ENCODE results near the gene CHML.

Gene CHML

DNA sequence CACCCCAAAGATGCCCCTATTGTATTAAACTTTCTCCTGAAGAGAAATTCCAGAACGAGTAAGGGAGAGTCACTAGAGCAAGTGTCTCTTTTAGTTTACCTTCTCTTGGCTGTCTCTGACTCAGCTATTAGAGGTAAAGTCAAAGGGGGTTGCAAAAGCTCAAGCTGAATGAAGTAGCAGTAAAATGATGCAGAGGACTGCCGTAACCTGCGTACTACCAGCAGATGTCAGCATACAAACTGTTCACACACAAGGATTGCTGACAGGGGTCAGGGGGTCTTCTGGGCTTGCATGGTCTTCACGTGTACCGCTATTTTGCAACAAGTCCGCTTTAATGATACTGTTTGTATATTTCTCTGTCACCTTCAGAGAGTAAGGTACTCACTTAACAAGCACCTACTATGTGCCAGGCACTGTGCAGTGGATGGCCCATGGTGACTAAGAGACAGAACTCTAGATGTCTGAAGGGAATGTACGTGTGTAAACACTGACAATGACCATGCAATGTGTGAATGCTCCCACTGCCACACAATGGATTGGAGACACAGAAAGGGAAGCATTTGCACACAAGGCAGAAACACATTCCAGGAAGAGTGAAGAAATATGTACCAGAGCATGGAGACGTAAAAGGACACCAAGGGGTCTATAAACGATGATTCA, 34.9 kb downstream of the CHML start:
- TF ChIP-seq GATA1 (IDR thresholded peaks at IDR 0.05; ENCODE audit: low read depth, low read length) (no peak), POLR2A (IDR thresholded peaks at IDR 0.05; ENCODE audit: low read length) (no peak)
- DNase-seq: no peak

DNA sequence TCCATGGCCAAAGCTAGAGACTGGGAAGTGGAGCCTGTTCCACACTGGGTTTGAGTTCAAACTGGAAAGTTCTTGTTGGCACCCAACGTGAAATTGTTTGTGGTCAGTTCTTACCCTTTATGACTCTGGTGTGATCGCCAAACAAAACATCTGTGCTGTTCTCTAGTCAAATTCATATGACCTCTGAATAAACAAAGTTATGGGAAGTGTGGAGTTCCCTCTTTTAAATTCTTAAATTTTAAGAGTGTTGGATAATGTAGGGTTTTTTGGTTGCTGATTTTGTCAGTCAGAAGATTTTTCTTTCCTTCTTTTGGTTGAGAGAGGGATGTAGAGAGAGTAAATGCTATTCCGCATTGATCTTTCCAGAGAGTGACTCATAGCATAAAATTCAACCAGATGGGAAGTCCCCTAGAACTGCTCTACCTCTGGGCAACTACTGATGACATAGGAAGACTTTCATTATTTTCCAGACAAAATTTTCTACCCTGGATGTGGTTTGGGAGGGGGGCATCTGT, 36.4 kb downstream of the CHML start:
- no peak for DNase-seq

DNA sequence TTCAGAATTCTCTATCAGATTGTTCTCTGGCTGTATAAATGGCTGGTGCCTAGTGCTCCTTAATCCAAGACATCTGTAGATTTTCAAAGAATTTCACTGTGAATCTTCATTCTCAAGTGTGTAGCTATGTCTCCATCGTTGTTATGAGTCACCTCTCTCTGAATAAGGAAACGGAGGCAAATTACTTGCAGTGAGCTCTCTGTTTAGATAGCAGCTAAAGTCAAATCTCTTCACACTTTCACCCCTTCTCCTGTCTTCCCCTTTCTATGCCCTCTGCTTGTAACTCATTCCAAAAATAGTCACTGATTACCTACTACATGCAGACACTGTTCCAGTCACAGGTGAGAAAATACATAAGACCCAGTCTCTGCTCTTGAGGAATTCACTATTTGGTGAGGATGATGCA, 39.7 kb downstream of the CHML start:
- DNase-seq: no peak
- TF ChIP-seq POLR2A (IDR thresholded peaks at IDR 0.05; ENCODE audit: low read length) (no peak), GATA1 (IDR thresholded peaks at IDR 0.05; ENCODE audit: low read depth, low read length) (no peak)

More for the DNA sequence above, 36.4 kb downstream of the CHML start:
- TF ChIP-seq POLR2A (IDR thresholded peaks at IDR 0.05; ENCODE audit: low read length): no peak
- TF ChIP-seq GATA1 (IDR thresholded peaks at IDR 0.05; ENCODE audit: low read depth, low read length): no peak

DNA sequence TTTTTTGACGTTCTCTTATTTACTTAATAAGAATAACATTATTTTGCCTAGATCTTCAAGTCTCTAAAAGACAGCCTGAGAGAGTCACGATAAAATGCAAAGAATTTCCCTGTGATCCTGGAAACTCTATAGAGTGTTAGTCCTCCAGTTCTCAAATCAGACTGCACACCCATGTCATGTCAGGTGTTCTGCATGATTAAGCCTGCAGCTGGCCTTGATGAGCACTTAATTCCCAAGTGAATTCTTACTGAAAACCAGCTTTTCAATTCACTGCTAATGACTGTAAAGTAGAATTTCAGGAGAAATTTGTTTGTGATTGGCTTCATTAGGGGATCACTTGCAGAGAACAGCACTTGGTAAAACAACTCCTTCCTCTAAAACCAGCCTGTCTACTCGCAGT, 41.9 kb downstream of the CHML start:
- no peak for DNase-seq
- TF ChIP-seq POLR2A (IDR thresholded peaks at IDR 0.05; ENCODE audit: low read length): no peak
- no peak for TF ChIP-seq GATA1 (IDR thresholded peaks at IDR 0.05; ENCODE audit: low read depth, low read length)

DNA sequence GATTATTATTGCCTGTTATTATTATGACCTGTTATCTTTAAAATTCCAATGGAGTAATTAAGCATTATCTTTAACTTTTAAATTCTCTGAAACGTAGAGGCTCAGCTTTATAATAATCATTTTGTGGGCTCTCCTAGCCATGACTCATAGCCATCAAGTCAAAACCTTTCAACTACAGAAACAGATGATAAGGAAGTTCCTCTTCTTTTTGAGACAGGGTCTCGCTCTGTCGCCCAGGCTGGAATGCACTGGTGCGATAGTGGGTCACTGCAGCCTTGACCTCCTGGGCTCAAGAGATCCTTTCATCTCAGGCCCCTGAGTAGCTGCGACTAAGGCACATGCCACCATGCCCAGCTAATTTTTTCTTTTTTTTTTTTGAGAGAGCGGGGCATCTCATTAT, 43.5 kb downstream of the CHML start:
- DNase-seq: no peak
- TF ChIP-seq POLR2A (IDR thresholded peaks at IDR 0.05; ENCODE audit: low read length) (no peak), GATA1 (IDR thresholded peaks at IDR 0.05; ENCODE audit: low read depth, low read length) (no peak)

DNA sequence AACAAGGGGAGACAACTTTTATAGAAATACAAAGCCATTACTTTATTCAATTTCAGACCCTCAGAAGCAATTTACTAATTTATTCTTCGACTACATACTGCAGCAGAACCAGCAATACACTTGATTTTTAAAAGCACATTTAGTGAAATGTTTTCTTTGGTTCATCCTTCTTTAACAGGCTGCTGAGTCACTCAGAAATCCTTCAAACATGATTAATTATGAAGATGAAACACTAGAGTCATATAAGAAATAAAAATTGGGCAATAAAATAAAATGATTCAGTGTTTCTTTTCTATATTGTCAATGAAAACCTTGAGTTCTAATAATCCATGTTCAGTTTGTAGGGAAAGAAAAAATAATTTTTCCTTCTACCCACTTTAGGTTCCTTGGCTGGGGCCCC, 47.0 kb downstream of the CHML start:
- no peak for DNase-seq
- TF ChIP-seq GATA1 (IDR thresholded peaks at IDR 0.05; ENCODE audit: low read depth, low read length) (no peak), POLR2A (IDR thresholded peaks at IDR 0.05; ENCODE audit: low read length) (no peak)

DNA sequence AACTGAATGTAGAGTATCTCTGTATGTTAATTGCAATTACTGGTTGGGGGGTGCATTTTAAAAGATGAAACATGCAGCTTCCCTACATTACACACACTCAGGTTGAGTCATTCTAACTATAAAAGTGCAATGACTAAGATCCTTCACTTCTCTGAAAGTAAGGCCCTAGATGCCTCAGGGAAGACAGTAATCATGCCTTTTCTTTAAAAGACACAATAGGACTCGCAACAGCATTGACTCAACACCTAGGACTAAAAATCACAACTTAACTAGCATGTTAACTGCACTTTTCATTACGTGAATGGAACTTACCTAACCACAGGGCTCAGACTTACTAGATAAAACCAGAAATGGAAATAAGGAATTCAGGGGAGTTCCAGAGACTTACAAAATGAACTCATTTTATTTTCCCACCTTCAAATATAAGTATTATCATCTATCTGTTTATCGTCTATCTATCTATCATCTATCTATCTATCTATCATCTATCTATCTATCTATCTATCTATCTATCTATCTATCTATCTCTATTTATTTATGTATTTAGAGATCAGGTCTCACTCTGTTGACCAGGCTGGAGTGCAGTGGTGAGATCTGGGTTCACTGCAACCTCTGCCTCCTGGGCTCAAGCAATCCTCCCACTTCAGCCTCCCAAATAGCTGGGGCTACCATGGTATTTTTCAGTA, 47.8 kb downstream of the CHML start:
- TF ChIP-seq POLR2A (IDR thresholded peaks at IDR 0.05; ENCODE audit: low read length) (no peak), GATA1 (IDR thresholded peaks at IDR 0.05; ENCODE audit: low read depth, low read length) (no peak)
- DNase-seq: no peak

DNA sequence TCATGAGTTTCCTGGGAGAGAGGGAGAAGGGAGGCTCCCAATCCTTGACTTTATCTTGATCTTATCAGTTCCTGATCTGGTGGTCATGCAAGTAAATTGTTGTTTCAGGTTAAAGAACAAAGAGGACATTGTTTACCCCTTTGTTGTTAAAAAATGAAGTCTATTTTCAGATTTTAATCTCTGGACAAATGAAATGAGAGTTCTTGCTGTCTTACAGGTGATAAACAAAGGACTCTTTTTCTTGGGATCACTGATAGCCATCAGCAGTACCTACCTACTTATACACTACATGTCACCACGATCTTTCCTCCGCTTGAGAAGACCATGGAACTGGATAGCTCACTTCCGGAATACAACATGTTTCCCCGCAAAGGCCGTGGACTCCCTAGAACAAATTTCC, 48.4 kb downstream of the CHML start:
- TF ChIP-seq GATA1 (IDR thresholded peaks at IDR 0.05; ENCODE audit: low read depth, low read length): no peak
- no peak for TF ChIP-seq POLR2A (IDR thresholded peaks at IDR 0.05; ENCODE audit: low read length)
- DNase-seq: no peak

DNA sequence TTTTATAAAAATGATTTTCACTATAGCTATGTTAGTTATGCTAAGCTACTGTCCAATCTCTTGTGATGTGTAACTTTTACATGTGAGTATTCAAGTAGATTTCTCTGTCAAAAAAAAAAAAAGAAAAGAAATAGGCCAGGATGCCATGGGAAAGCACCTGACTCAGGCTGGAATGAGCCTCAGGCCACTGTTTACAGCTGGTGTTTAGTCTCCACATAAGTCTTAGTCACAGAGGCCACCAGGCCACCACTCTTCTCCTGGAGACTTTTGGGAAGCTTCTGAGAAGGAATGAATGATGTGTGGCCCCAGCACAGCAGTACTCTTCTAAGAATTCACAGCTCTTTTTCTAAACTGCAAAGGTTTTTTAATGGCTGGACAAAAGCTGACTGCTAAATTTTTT, 48.9 kb downstream of the CHML start:
- DNase-seq: no peak
- TF ChIP-seq GATA1 (IDR thresholded peaks at IDR 0.05; ENCODE audit: low read depth, low read length) (no peak), POLR2A (IDR thresholded peaks at IDR 0.05; ENCODE audit: low read length) (no peak)

DNA sequence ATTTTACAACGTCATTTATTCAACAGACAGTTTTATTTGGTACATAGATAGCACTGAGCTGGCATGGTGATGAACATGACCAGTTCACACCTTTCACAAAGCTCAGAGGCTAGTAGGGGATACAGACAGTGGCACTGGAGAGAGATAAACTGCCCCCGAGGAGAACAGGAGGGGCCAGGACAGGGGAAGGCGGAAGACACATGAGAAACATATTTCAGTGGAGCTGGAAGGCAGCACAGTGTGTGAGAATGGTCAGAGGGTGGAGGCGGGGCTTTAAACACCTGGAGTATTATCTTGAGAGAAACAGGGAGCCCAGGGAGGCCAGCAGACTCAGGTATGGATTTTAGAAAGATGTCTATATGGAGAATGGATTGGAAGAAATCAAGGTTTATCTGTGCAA, 49.5 kb downstream of the CHML start:
- TF ChIP-seq POLR2A (IDR thresholded peaks at IDR 0.05; ENCODE audit: low read length): no peak
- no peak for TF ChIP-seq GATA1 (IDR thresholded peaks at IDR 0.05; ENCODE audit: low read depth, low read length)
- DNase-seq: no peak
